ENCODE results near the gene INPP4A. TPM values are rescaled to one million over a fixed set of nuclear protein-coding genes. Genes with fewer than 3 reads are reported as not detected.

The INPP4A gene
- total and polyA plus RNA-seq, 12 donors: 3.8 to 31.2 (median 21.1) TPM

GRCh38 chr2:98458667-98459380, 14.2 kb downstream of the INPP4A start:
- 96 to 97% methylated on average over 14 of the region's 14 CpGs for WGBS, 2 donors
- ATAC-seq (no peak), DNase-seq (no peak)
- Histone ChIP-seq H3K4me3 (no peak overlapping the region), H3K27me3 (no peaks in the 10 kb centered on the region), H3K27ac (peak overlapping the region in 1 of 10 donors; percentile 67), H3K36me3 (peaks cover 0 to 13% (median 0%) of the 10 kb centered on the region in 9 donors), H3K4me1 (peaks cover 4 to 100% (median 50%) of the 10 kb centered on the region in 9 donors), H3K9me3 (no peaks in the 10 kb centered on the region)
- no peak for TF ChIP-seq CTCF (IDR thresholded peaks at IDR 0.05)
- intact Hi-C loops (cut with DNase I): loop anchor here in 1 of 10 donors (5.0 kb wide), 1 partner anchor 33 kb away; no protein-coding TSS in a partner anchor

DNA sequence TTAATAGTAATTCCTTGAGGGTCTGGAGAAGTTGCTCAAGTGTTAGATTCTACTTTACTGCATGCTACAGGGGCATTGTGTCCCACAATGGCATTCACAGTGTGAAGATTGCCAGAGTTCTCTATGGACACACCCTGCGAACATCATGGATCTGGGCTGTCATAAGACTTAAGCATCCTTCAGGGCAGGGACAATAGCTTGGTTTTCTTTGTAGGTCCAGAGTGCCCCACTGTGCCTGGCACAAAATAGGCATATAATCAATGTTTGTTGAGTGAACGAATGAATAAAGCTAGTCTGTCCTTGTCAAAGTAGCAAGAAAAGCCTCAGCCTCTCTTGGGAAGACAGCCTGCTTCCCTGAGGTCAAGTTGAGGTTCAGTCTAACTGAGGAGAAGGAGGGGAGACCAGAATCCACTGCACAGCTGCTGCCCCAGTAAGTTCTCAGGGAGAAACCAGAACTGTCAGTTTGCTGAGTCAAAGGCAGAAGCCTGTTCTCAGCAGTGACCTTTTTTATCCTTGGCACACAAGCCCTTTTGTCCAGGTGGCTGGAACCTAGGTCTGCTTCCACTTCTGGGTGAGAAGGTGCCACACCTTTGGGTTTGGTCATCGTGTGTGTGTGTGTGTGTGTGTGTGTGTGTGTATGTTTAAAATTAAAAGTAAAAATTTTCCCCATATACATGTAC, 15.0 kb downstream of the INPP4A start:
- no peak for DNase-seq
- Histone ChIP-seq H3K27ac (peak overlapping the region in 1 of 10 donors; percentile 67), H3K27me3 (no peaks in the 10 kb centered on the region), H3K9me3 (no peaks in the 10 kb centered on the region), H3K4me1 (peaks cover 7 to 100% (median 48%) of the 10 kb centered on the region in 9 donors), H3K4me3 (no peak overlapping the region), H3K36me3 (peaks cover 0 to 13% (median 0%) of the 10 kb centered on the region in 9 donors)
- ATAC-seq: peak in 2 of 8 donors; percentile 31 to 35
- intact Hi-C loops (cut with DNase I): loop anchor here in 1 of 10 donors (5.0 kb wide), 1 partner anchor 33 kb away; no protein-coding TSS in a partner anchor
- 69 to 70% methylated on average over 3 of the region's 3 CpGs for WGBS, 2 donors
- TF ChIP-seq CTCF (IDR thresholded peaks at IDR 0.05): no peak

- Histone ChIP-seq H3K4me1 (peaks cover 6 to 100% (median 54%) of the 10 kb centered on the region in 9 donors), H3K9me3 (no peaks in the 10 kb centered on the region), H3K4me3 (no peak overlapping the region), H3K27ac (peak overlapping the region in 4 of 10 donors; percentile 2 to 67 (median 30)), H3K27me3 (no peaks in the 10 kb centered on the region), H3K36me3 (peaks cover 0 to 11% (median 0%) of the 10 kb centered on the region in 9 donors)
- no peak for TF ChIP-seq CTCF (IDR thresholded peaks at IDR 0.05)
- intact Hi-C loops (cut with DNase I): no loop called here
- WGBS, 2 donors: 85 to 87% methylated on average over 14 of the region's 14 CpGs
- DNase-seq (peak; percentile 39 to 45), ATAC-seq (peak in 1 of 8 donors; percentile 37)
Observed at GRCh38 chr2:98460573-98461497, 16.2 kb downstream of the INPP4A start.
